Choroid plexus epithelial cell (primary cell): ENCODE results near the gene SCYGR5.
A peak's percentile ranks its signal among the peaks of the same experiment; 100 is the strongest.

Source experiments
- DNase-seq: peaks from one replicate; pipeline ENCODE4 v3.0.0-alpha.2; 2010; ENCODE audit warnings: low read depth
- H3K4me3 ChIP-seq: 2 replicates; pipeline ENCODE4 v1.5.1; 2011; ENCODE audit warnings: low read depth, mild to moderate bottlenecking, control low read depth, low read length, moderate library complexity
- CTCF ChIP-seq: conservative IDR thresholded peaks from 2 replicates; pipeline ENCODE4 v1.5.1; 2011; ENCODE audit warnings: low read depth, mild to moderate bottlenecking, control low read depth, inconsistent platforms, low read length, moderate library complexity

The SCYGR5 gene

GRCh38 chr2:227674485-227674884, 7.9 kb downstream of the SCYGR5 start:
- DNase-seq = peak; percentile 15
- H3K4me3 ChIP-seq = no peak overlapping the region
- no peak for TF ChIP-seq CTCF

GRCh38 chr2:227677928-227678327, 11.3 kb downstream of the SCYGR5 start:
- TF ChIP-seq CTCF = no peak
- no peak overlapping the region for H3K4me3 ChIP-seq
- DNase-seq = no peak

- no peak overlapping the region for H3K4me3 ChIP-seq
- no peak for TF ChIP-seq CTCF
- DNase-seq = no peak
Observed at GRCh38 chr2:227684258-227684657, 17.7 kb downstream of the SCYGR5 start.

- peak; percentile 4 for DNase-seq
- no peak for TF ChIP-seq CTCF
- H3K4me3 ChIP-seq = no peak overlapping the region
Observed at GRCh38 chr2:227687189-227687588, 20.6 kb downstream of the SCYGR5 start.

- no peak for TF ChIP-seq CTCF
- no peak overlapping the region for H3K4me3 ChIP-seq
- DNase-seq = peak; percentile 18
Observed at GRCh38 chr2:227696990-227697679, 30.5 kb downstream of the SCYGR5 start.

GRCh38 chr2:227701556-227701955, 35.0 kb downstream of the SCYGR5 start:
- TF ChIP-seq CTCF = no peak
- DNase-seq = no peak
- H3K4me3 ChIP-seq = no peak overlapping the region

- TF ChIP-seq CTCF = no peak
- DNase-seq = peak; percentile 56
- H3K4me3 ChIP-seq = no peak overlapping the region
Observed at GRCh38 chr2:227703280-227703732, 36.7 kb downstream of the SCYGR5 start.
